Measurements from ENCODE around the gene WNT9A. TPM values are rescaled to one million over a fixed set of nuclear protein-coding genes. Genes with fewer than 3 reads are reported as not detected.

WNT9A gene
- total RNA-seq, 1 donor from 2014 or later, result 0.05 TPM

- no peak for DNase-seq (ENCODE audit: low spot score)
- ATAC-seq, result no peak
These were observed 8.1 kb upstream of the WNT9A start for GRCh38 chr1:227955808-227956207.

GRCh38 chr1:227954163-227954850 is 6.6 kb upstream of the WNT9A start:
- DNase-seq (ENCODE audit: low spot score), result no peak
- no peak for ATAC-seq

DNA sequence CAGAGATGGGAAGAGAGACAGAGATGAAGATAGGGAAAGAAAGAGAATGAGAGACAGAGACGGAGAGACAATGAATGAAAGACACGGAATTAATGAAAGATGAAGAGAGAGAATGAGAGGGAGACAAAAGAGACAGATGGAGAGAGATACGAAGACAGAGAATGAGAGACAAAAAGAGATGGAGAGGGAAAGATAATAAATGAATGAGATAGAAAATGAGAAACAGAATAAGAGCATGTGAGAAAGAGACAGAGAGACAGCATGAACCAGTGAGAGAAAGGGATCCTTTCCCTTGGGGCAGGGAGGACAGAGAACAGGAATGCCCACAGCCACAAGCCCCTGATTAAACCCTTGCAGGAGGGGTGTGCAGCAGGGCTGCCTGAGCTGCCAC is 5.3 kb upstream of the WNT9A start:
- ATAC-seq (no peak), DNase-seq (ENCODE audit: low spot score) (no peak)

GRCh38 chr1:227952374-227953021 is 4.8 kb upstream of the WNT9A start:
- DNase-seq (ENCODE audit: low spot score) (peak; percentile 32), ATAC-seq (no peak)

DNA sequence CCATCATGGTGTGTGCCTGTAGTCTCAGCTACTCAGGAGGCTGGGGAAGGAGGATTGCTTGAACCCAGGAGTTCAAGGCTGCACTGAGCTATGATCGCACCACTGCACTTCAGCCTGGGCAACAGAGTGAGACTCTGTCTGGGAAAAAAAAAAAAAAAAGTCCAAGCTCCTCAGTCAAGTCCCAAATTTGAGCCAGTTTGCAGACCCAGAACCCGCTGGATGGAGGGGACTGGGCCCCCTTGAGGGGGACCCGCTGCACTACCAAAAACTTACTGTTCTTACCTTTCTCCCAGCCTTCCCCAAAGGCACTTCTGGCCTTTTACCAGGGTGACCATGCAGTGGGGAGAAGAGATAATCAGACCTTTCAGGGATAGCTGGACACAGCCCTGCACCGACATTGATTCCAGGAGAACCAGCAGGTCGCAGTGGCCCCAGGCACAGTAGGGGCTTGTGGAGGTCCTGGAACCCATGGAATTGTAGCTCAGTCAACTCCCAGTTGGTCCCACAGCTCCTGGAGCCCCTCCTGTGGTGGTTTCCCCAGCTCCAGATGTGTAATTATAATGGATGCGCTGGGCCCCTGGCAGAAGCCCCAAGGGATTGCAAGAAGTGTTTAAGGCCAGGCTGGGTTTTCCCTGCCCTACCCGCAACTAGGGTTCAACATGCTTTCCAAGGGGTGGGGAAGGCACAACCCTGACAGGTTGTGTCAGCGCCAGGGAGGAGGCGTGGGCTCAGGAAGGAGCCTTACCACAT is 4.1 kb upstream of the WNT9A start:
- peak; percentile 24 for DNase-seq (ENCODE audit: low spot score)

DNA sequence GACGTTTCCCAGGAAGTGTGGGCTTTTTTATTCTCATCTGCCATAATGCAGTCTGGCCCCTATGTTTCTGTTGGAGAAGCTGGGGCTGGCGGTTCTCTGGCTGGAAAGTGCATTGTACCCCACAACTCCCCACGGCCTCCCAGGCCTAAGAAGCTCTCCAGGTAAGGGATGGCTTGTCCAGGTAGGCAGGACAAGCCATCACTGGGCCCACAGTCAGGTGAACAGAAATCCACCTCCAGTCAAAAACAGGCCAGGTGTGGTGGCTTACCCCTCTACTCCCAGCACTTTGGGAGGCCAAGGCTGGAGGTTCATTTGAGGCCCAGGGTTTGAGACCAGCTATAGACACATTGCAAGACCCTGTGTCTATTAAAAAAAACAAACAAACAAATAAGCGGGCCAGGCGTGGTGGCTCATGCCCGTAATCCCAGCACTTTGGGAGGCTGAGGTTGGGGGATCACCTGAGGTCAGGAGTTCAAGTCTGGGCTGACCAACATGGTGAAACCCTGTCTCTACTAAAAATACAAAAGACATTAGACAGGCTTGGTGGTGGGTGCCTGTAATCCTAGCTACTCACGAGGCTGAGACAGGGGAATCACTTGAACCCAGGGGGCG is 3.1 kb upstream of the WNT9A start:
- DNase-seq (ENCODE audit: low spot score) (peak; percentile 26), ATAC-seq (no peak)

More for the DNA sequence above, 4.1 kb upstream of the WNT9A start:
- no peak for ATAC-seq

- DNase-seq (ENCODE audit: low spot score) (peak; percentile 33), ATAC-seq (no peak)
These were observed 2.4 kb upstream of the WNT9A start for GRCh38 chr1:227949954-227950734.

- DNase-seq (ENCODE audit: low spot score) (peak; percentile 37), ATAC-seq (no peak)
These were observed 1.7 kb upstream of the WNT9A start for GRCh38 chr1:227949341-227949921.

DNA sequence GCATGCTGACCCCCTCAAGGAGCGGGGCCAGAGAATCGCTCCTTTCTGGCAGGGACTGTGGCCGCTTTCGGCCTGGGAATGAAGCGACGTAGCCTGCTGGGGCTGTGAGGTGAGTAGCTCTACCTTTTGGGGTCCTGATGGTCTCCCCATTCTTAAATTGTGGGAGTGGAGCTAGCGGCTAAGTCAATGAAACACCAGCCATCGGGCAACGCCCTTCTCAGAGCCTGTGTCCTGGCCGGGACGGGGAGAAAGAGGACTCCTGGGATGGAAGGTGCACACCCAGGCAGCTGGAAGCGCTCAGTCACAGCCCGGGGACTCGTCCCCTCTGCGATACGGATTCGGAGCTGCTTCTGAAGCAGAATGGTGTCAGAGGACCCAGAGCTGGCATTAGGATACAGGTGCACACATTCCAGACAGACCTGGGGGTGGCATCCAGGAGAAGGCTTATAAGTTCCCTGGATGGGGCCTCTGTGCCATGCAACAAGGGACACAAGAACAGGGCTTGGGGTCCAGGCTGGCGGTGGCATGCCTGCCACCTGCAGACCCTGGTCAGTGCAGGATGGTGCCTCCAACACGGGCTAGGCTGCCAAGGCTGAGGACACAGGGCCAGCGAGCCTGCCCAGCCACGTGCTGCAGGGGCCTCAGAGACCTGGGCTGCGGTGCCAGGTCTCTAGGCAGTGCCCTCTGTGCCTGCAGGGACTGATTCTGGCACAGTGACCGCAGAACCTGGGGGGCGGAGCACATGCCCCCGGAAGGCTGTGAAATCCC is 945 bp upstream of the WNT9A start:
- peak; percentile 39 for DNase-seq (ENCODE audit: low spot score)
- no peak for ATAC-seq

DNA sequence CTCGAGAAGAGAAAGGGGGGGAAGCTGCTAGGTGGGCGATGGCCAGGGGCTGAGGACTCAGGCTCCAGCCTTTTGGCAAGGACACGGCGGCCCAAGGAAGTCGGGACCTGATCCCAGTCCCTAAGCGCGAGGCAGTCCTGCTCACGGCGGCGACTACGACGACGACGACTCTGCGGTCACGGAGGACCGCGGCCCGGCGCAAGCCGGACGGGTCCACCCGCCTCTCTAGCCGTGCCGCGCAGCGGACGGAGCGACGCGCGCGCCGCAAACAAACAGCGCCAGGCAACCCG is 401 bp downstream of the WNT9A start:
- ATAC-seq (peak; percentile 6), DNase-seq (ENCODE audit: low spot score) (no peak)

DNA sequence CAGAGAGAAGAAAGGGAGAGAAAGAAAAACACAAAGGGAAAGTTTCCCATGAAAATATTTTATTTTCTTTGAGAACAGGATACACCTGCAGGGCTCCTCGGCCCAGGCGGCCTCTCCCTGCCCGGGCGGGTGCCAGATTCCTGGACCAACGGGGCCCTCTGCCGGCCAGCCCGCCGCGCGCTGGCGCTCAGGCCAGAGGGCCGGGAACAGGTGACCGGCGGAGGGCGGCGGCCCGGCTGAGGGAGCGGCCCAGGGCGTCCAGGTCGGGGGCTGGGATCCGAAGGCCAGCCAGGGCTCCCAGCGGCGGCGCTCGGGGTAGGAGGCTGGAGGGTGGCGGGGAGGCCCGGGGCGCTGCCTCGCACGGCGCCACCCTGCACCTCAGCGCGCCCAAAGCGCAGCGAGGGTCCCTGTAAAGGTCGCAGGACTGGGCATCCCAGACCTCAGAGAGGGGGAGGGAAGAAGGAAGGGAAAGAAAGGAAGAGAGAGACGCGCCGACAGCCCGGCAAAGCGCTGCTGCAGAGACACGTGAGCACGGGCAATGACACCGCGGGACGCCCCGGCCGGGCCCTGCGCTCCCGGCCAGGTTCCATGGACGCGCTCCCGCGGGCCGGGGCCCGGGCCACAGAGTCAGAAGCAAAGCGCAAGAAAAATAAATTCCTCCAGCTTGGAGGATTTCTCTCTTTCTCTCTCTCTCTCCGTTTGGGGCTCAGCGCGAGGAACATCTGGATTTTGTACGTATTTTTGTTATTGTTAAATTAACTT is 927 bp downstream of the WNT9A start:
- ATAC-seq, result peak; percentile 94

DNA sequence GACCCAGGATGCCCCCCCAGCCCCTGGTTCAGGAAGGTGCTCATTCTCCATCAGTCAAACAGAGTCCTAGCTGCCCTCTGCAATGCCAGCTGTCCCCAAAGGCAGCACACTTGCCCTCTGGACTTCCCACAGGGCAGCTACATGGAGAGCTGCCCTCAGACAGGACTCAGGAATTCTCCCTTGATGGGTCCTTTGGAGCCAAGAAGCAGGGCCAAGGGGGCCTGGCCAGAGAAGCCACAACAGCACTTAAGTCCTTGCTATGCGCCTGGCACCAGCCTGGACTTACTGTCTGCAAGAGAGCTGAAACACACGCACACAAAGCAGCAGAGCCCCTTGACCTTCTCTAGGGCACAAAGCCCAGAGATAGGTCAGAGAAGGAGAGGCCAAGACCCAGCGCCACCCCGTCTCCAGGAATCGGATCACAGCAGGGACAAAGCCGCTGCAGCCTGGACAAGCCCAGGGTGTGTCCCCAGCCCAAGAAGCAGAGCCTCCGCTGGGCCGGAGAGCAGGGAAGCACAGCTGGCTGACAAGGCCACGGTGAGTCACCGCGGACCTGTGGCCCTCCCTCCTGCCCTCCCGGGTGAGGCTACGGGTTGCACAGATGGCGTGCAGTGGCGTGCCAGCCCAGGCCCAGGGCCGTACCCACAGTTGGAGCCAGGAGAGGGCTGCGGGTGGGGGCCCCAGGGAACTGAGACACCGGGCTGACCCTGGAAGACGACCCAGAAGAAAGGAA is 1.7 kb downstream of the WNT9A start:
- peak; percentile 44 for DNase-seq (ENCODE audit: low spot score)

More for the DNA sequence above, 927 bp downstream of the WNT9A start:
- DNase-seq (ENCODE audit: low spot score), result peak; percentile 70

GRCh38 chr1:227944931-227945890 is 2.5 kb downstream of the WNT9A start:
- no peak for ATAC-seq
- peak; percentile 41 for DNase-seq (ENCODE audit: low spot score)

More for the DNA sequence above, 1.7 kb downstream of the WNT9A start:
- peak; percentile 8 for ATAC-seq

DNA sequence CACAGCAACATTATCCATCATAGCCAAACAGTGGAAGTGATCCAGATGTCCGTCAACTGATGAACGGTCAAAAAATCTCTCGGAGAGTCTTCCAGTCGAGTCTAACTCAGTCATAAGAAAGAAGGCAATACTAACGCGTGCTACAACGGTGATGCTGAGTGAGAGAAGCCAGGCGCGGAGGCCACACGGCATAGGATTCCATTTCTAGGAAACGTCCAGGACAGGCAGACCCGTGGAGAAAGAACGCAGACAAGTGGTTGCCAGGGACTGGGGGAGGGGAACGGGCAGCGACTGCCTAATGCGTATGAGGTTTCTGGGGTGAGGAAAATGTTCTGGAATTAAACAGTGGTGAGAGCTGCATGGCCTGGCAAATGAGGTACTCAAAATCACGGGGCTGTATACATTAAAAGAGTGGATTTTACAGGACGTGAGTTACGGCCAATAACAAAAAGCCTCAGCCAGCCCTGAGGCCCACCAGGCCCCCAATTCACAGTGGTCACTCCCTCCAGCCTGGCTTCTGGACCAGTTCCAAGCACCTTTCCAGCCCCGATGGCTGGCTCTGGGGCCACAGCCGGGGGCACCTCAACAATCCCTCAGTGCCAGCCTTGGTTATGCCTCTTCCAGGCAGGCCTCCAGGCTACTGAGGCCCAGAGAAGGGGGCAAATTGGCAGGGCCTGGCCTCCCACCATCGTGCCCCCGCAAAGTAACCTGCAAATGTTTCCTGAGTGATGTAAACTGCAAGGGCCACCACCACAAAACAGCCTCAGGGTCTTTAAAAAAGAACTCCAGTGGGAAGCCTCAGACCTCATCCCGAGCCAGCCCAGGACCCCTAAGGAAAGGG is 3.4 kb downstream of the WNT9A start:
- ATAC-seq (no peak), DNase-seq (ENCODE audit: low spot score) (peak; percentile 37)

GRCh38 chr1:227943381-227944089 is 4.2 kb downstream of the WNT9A start:
- DNase-seq (ENCODE audit: low spot score), result peak; percentile 15
- ATAC-seq, result no peak
